Measurements from ENCODE around the gene TBPL2.
"Not testable (repeated sequence)": the region's sequence is repeated elsewhere in the genome, so short reads cannot be mapped to it uniquely, and the experiment has no call there.

Gene TBPL2

DNA sequence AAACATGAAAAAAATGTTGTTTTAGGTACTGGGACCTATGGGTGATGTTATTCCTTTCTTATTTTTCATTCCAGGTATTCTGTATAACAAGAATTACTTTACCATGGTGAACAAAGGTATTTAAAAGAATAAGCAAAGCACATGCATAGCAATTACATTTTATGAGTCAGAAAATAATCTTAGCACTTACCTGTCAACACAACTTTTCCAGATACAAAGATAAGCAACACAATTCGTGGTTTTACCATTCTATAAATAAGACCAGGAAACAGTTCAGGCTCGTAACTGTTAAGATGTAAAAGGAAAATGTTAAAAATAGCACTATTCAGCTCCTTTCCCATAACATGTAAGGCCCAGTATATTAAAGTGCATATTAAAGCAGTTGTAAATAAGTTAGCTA, 16.4 kb downstream of the TBPL2 start:
- no peak overlapping the region for H3K4me3 ChIP-seq (ENCODE audit: low read depth, low read length)
- in situ Hi-C loops (cut with HindIII; ENCODE audit: low sequenced_read_pairs) = no loop called here
- no peak for DNase-seq (ENCODE audit: low read depth, low spot score)
- TF ChIP-seq CTCF (IDR thresholded peaks at IDR 0.05; ENCODE audit: low read depth, low read length) = no peak

- DNase-seq (ENCODE audit: low read depth, low spot score); in situ Hi-C loops (cut with HindIII; ENCODE audit: low sequenced_read_pairs): not testable (repeated sequence)
Measured at GRCh38 chr14:55422338-55422737, 18.1 kb downstream of the TBPL2 start.

DNA sequence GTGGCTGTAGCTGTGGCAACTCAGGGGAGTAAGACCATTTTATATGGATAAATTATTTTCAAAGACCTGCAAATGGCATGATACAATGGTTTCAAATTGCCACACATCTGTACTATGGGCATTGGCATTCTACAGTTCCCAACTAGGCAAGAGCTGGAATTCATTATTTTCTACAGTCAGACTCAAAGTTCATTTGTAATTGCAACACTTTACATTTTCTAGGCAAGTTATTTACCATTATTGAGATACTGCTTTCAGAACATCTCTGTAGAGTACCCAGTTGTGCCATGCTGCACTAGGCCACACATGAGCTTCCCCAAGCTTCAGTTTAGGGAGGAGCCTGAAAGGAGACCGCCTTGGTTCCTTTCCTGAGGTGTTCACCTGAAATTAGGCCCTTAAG, 20.8 kb downstream of the TBPL2 start:
- H3K4me3 ChIP-seq (ENCODE audit: low read depth, low read length) = no peak overlapping the region
- in situ Hi-C loops (cut with HindIII; ENCODE audit: low sequenced_read_pairs) = no loop called here
- DNase-seq (ENCODE audit: low read depth, low spot score) = no peak
- TF ChIP-seq CTCF (IDR thresholded peaks at IDR 0.05; ENCODE audit: low read depth, low read length) = no peak

More at GRCh38 chr14:55422338-55422737, 18.1 kb downstream of the TBPL2 start:
- not testable (repeated sequence) for H3K4me3 ChIP-seq (ENCODE audit: low read depth, low read length)

DNA sequence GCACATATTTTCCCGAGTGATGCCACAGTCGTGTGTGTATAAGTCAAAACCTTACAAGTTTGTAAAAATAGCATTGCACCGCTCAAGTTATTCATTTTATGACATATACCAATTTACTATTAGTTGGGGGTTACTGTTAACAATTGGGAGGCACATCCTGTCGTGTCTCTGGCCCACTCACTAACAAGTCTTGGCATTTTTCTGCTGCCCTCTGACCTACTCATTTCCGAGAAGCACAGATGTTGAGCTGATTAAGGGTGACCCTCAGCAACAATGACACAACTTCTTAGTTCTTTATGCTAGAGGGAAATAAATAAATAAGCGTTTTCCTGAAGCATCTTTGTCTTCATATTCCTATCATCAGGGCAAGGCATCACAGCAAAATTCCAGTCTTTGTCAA, 22.0 kb downstream of the TBPL2 start:
- no peak for DNase-seq (ENCODE audit: low read depth, low spot score)
- in situ Hi-C loops (cut with HindIII; ENCODE audit: low sequenced_read_pairs) = no loop called here
- no peak for TF ChIP-seq CTCF (IDR thresholded peaks at IDR 0.05; ENCODE audit: low read depth, low read length)

GRCh38 chr14:55417955-55418354, 22.5 kb downstream of the TBPL2 start:
- TF ChIP-seq CTCF (IDR thresholded peaks at IDR 0.05; ENCODE audit: low read depth, low read length) = no peak
- in situ Hi-C loops (cut with HindIII; ENCODE audit: low sequenced_read_pairs) = no loop called here
- DNase-seq (ENCODE audit: low read depth, low spot score) = no peak
- H3K4me3 ChIP-seq (ENCODE audit: low read depth, low read length) = no peak overlapping the region

More for the DNA sequence above, 22.0 kb downstream of the TBPL2 start:
- H3K4me3 ChIP-seq (ENCODE audit: low read depth, low read length) = no peak overlapping the region

DNA sequence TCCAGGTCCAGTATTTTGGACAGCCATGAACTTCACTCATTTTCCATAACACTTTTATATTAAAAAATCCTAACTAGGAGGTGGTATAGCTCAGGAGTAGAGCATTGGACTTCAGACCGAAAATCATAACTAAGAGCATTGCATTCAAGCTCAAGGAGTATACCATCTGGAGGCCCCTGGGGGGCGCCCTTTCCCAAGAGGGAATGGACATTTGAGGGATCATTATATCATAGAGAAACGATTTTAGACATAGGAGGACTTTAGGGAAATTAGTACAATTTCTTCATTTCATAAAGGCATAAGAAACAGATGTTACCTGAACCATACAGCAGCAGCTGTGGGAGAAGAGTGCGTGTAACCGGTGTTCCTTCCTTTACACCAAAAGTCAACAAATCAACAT, 23.6 kb downstream of the TBPL2 start:
- no peak for DNase-seq (ENCODE audit: low read depth, low spot score)
- in situ Hi-C loops (cut with HindIII; ENCODE audit: low sequenced_read_pairs) = no loop called here
- TF ChIP-seq CTCF (IDR thresholded peaks at IDR 0.05; ENCODE audit: low read depth, low read length) = peak; percentile 61
- no peak overlapping the region for H3K4me3 ChIP-seq (ENCODE audit: low read depth, low read length)

DNA sequence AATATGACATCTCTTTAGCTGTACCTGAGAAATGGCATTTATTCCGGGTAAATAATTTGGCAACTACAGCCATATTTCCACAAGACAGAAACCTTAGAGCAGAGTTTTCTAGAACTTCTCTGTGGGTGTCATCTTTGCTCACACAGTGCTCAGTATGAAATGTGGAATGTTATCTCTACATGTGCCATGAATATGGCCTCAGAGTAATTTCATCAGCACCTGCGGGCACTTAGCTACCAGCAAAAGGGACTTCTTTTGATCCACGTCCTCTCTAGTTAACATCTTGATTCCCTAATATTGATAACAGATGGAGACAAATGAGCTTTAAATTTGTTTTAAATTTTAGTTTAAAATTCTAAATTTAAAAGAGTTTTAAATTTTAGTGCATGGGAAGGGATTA, 25.9 kb downstream of the TBPL2 start:
- DNase-seq (ENCODE audit: low read depth, low spot score) = no peak
- TF ChIP-seq CTCF (IDR thresholded peaks at IDR 0.05; ENCODE audit: low read depth, low read length) = no peak
- no peak overlapping the region for H3K4me3 ChIP-seq (ENCODE audit: low read depth, low read length)
- in situ Hi-C loops (cut with HindIII; ENCODE audit: low sequenced_read_pairs) = no loop called here

All from astrocyte of the spinal cord (primary cell).